GM18526 (cell line): ENCODE data around the gene BIRC2.

Experiments
- POLR2A ChIP-seq: IDR thresholded peaks from 3 replicates; pipeline ENCODE4 v1.6.1; 2011; ENCODE audit not compliant: insufficient read length; ENCODE audit errors: extremely low read depth

Gene BIRC2

GRCh38 chr11:102406099-102406498 lies 59.1 kb downstream of the BIRC2 start:
- no peak for TF ChIP-seq POLR2A

DNA sequence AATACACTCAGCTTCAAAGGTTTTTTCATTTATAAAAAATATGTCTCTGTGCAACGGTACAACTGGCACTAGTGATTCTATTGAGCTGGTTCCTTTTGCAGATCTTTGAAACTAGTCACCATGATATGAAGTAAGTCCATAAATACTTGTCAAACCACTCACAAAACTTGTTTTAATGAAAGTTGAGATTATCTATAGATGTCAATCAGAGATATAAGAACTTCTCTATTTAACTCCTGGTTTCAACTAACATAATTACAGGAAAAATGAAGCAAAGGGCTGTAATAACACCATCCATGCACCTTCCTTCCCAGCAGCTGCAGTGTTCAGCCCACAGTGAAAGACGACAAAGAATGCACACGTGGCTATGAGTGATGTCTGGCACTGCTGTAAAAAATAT lies 60.9 kb downstream of the BIRC2 start:
- no peak for TF ChIP-seq POLR2A

- no peak for TF ChIP-seq POLR2A
These were observed 61.3 kb downstream of the BIRC2 start for GRCh38 chr11:102408339-102408738.

DNA sequence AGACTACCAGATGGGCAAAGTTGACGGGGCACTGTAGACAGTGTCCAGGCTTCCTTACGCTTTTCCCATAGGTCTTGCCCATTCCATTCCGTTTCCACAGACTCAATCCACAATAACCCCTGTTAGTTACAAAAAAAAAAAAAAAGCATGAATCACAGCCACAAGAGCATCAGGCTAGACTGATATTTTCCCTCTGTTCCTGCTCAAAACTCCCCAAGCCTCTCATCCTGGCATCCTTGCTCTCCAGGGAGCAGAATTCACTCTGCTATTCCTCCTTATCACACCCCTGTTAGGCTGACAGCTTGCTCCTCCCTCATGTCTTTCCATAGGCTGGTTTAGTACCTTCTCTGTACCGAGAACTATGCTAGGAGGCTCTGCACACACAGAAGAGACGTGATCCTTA lies 63.4 kb downstream of the BIRC2 start:
- TF ChIP-seq POLR2A: no peak

GRCh38 chr11:102411142-102411541 lies 64.1 kb downstream of the BIRC2 start:
- TF ChIP-seq POLR2A: no peak

- no peak for TF ChIP-seq POLR2A
These were observed 66.5 kb downstream of the BIRC2 start for GRCh38 chr11:102413497-102413896.

DNA sequence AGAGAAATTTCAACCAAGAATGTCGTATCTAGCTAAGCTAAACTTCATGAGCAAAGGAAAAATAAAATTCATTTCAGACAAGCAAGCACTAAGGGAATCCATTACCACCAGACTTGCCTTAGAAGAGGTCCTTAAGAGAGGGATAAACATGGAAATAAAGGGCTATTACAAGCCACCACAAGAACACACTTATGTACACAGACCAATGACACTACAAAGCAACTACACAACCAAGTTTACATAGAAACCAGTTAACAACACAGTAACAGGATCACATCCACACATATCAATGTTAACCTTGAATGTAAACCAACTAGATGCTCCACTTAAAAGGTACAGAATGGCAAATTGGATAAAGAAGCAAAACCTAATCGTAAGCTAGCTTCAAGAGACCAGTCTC lies 67.5 kb downstream of the BIRC2 start:
- TF ChIP-seq POLR2A: no peak

DNA sequence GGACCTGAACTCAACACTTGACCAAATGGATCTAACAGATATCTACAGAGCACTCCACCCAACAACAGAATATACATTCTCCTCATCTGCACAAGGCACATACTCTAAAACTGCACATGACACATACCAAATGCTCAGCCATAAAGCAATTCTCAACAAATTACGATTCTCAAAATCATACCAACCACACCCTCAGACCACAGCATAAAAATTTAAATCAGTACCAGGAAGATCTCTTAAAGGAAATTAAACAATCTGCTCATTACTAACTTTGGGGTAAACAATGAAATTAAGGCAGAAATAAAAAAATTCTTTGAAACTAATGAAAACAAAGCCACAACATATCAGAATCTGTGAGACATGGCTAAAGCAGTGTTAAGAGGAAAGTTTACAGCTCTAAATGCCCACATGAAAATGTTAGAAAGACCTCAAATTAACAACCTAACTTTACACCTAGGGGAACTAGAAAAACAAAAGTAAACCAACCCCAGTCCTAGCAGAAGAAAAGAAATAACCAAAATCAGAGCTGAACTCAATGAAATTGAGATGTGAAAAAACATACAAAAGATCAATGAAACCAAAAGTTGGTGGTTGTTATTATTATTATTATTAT lies 68.4 kb downstream of the BIRC2 start:
- TF ChIP-seq POLR2A: no peak

DNA sequence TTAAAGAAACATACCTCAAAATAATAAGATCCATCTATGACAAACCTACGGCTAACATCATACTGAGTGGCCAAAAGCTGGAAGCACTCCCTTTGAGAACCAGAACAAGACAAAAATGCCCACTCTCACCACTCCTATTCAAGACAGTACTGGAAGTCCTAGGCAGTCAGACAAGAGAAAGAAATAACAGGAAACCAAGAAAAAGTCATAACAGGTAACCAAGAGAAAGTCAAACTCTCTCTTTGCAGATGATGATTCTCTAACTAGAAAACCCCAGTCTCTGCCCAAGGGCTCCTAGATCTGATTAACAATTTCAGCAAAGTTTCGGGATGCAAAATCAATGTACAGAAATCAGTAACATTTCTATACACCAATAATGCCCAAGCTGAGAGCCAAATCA lies 70.0 kb downstream of the BIRC2 start:
- no peak for TF ChIP-seq POLR2A

DNA sequence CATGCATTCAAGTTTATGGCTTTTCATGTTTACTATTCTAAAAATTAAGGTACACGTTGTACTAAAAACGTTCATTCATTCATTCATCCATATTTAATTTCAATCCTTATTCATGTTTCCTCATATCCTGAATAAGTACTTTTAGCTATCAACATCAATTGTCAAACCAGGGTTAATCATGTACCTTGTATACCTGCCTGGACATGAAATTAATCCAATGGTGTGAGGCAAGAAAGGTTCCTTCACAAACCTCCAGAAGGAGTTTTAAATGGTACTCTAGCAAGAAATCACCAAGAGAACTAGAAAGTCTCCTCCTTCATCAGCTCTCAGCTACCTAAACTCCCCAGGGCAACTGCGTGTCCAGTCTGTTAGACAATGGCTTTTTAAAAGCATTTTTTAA lies 72.2 kb downstream of the BIRC2 start:
- no peak for TF ChIP-seq POLR2A

DNA sequence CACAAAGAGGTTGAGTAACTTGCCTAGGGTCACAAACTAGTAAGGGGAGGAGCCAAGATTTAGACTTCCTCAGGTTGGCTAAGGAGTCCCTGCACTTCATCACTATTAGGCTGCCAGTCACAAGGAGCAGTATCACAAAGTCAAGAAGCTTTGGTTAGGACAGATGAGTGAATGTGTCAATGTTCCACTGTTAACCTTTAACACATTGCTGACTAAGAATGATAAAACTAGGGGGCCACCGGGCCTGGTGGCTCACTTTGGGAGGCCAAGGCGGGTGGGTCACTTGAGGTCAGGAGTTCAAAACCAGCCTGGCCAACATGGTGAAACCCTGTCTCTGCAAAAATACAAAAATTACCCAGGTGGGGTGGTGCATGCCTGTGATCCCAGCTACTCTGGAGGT lies 73.5 kb downstream of the BIRC2 start:
- no peak for TF ChIP-seq POLR2A

- TF ChIP-seq POLR2A: no peak
These were observed 74.2 kb downstream of the BIRC2 start for GRCh38 chr11:102421261-102421660.

GRCh38 chr11:102422817-102423712 lies 76.1 kb downstream of the BIRC2 start:
- no peak for TF ChIP-seq POLR2A

GRCh38 chr11:102423936-102424335 lies 76.9 kb downstream of the BIRC2 start:
- no peak for TF ChIP-seq POLR2A

DNA sequence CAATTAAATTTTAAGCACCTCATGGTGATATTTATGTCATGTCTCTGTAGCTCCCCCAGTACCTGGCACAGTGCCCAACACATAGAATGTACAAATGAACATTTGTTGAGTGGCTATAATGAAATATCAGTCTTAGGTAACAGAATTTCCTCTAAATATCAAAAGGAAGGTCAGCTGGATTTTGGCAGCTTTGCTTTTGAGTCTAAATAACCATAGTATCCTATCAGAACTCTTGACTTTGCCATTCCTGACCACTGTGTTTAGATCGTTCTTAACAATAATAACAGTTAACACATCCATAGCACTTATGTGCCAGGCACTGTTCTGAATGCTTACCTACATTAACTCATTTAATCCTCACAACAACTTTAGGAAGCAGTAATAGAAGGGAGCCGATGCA lies 79.0 kb downstream of the BIRC2 start:
- TF ChIP-seq POLR2A: no peak

- no peak for TF ChIP-seq POLR2A
These were observed 79.6 kb downstream of the BIRC2 start for GRCh38 chr11:102426570-102426969.

DNA sequence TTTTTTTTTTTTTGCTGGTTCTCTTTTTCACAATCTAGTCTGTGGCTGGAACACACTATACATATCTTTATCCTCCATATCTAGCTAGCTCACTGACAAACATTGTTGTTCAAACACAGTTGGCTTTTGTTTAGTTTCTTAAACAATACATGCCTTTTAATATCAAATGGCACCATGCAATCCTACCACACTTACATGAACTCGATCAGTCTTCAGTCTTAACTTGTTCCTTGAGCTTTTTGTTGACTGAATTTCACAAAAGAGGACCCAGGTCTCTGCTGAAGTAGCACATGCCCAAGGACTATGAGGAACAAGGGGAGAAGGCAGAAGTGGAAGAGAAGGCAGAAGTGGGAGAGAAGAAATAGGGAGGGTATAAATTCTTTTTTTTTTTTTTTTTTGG lies 80.1 kb downstream of the BIRC2 start:
- no peak for TF ChIP-seq POLR2A
